Esophagus muscularis mucosa (tissue), 4 donors: ENCODE results near the gene ATP6V1B1. TPM values are rescaled to one million over a fixed set of nuclear protein-coding genes. Genes with fewer than 3 reads are reported as not detected.
"Not testable (repeated sequence)": the region's sequence is repeated elsewhere in the genome, so short reads cannot be mapped to it uniquely, and the experiment has no call there.

ENCODE experiments used
- DNase-seq: peaks from one replicate; pipeline ENCODE4 v3.0.0-alpha.2; 2017; ENCODE audit errors: extremely low spot score
- H3K27ac ChIP-seq, 4 donors: fragments of 200-600 bp; sonication (generic); replicated peaks in 1 of 4; 1 replicate in 3 of 4; 2 replicates in 1 of 4; pipeline ENCODE4 v1.5.1; 2016 to 2019; ENCODE audit warnings: mild to moderate bottlenecking in 1 of 4
- H3K27me3 ChIP-seq, 4 donors: fragments of 200-600 bp; sonication (generic); one replicate each; pipeline versions ENCODE4 v1.5.1 to v1.6.0; 2016 to 2019
- H3K36me3 ChIP-seq, 4 donors: fragments of 200-600 bp; sonication (generic); one replicate each; pipeline ENCODE4 v1.5.1; 2016 to 2019
- H3K4me1 ChIP-seq, 4 donors: fragments of 200-600 bp; sonication (generic); one replicate each; pipeline ENCODE4 v1.5.1; 2016 to 2019
- H3K4me3 ChIP-seq, 4 donors: fragments of 200-600 bp; sonication (generic); 1 replicate in 2 of 4; 2 replicates in 2 of 4; pipeline ENCODE4 v1.5.1; 2016 to 2019; ENCODE audit warnings: mild to moderate bottlenecking in 4 of 4, moderate library complexity in 1 of 4
- H3K9me3 ChIP-seq, 4 donors: fragments of 200-600 bp; sonication (generic); 1 replicate in 3 of 4; 2 replicates in 1 of 4; pipeline ENCODE4 v1.5.1; 2016 to 2019
- CTCF ChIP-seq, 3 experiments: fragments of 200-600 bp in 2 of 3; fragments of 450-650 bp in 1 of 3; sonication (generic) in 2 of 3; IDR thresholded peaks; one replicate each; pipeline ENCODE4 v1.5.1; 2017 to 2019; ENCODE audit warnings: antibody characterized with exemption in 3 of 3, mild to moderate bottlenecking in 2 of 3, moderate library complexity in 1 of 3
- EP300 ChIP-seq: sonication (generic); formaldehyde crosslinking; IDR thresholded peaks from one replicate; pipeline ENCODE4 v1.6.1; 2017; ENCODE audit warnings: antibody characterized with exemption
- POLR2A ChIP-seq: fragments of 450-650 bp; IDR thresholded peaks from one replicate; pipeline ENCODE4 v1.6.1; 2017; ENCODE audit warnings: antibody characterized with exemption, moderate library complexity, mild to moderate bottlenecking, low read depth
- POLR2AphosphoS5 ChIP-seq, 2 donors: sonication (generic); formaldehyde crosslinking; IDR thresholded peaks; one replicate each; pipeline ENCODE4 v1.6.1; 2017; ENCODE audit warnings: antibody characterized with exemption in 2 of 2
- WGBS: methylation state at CpG from one replicate; pipeline ENCODE4 v1.1.5; 2018; 5-methylcytosine and 5-hydroxymethylcytosine counted together
- intact Hi-C: fragments of 100-400 bp; cut with DNase I; formaldehyde crosslinking; loops from one replicate; pipeline ENCODE4 v1.15.1; 2023
- small RNA-seq, 3 donors: library from RNA; depleted of rRNA; stranded (forward); fragments of <200 nt; gene quantifications; one replicate each; pipeline ENCODE3, GENCODE V24; 2016
- total RNA-seq, 4 donors: library from RNA; depleted of rRNA; stranded (reverse); fragments of >200 nt; gene quantifications; one replicate each; pipeline versions ENCODE4 v1.1.0 to v1.2.1, GENCODE V29; 2016

Gene ATP6V1B1
- total RNA-seq, 4 donors from 2014 or later, result 0.83 to 1.6 TPM; not detected in 2

DNA sequence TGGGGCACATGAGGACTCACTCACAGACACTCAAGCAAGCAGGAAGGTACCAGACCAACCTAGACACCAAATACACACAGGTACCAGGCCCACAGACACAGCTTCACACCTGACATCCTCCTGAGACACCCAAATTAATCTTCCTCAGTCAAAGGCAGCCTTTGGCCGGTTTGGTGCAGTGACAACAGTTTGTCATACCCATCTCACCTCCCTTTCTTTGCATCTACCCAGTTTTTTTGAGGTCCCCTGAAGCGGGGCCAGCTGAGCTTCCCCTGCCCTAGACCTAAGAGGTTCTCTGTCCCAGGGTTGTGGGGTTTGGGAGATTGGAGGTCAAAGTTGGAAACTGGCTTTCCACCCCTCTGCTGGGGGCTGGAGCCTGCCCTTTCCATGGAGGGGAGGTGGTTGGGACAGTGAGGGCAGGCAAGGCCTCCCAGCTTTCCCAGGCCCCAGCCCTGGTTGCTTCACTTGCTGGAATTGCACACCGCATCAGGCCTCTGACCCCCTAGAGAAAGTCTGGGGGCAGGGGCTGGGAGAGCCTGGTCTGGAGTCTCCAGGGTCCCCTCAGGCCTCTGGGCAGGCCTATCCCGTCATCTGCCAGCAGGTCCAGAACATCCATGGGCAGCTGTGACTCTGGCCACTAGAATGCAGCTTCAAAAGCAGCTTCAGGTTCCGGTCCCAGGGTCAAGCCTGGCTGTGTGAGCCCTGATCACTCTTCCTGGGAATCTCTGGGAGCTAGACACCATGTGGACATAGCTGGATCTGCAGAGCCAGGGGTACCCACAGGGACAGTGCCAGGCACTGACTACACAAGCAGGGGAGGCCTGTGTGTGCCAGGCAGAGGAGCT is 71.5 kb downstream of the ATP6V1B1 start:
- no peak for TF ChIP-seq POLR2A
- no peak for TF ChIP-seq CTCF (IDR thresholded peaks at IDR 0.05)
- no peak for TF ChIP-seq EP300
- no peak for TF ChIP-seq POLR2AphosphoS5 (IDR thresholded peaks at IDR 0.05)
- H3K9me3 ChIP-seq, result no peaks in the 10 kb centered on the region
- no peaks in the 10 kb centered on the region for H3K36me3 ChIP-seq
- peak; percentile 88 for DNase-seq
- H3K4me1 ChIP-seq, result no peaks in the 10 kb centered on the region
- intact Hi-C loops, result no loop called here
- no peak overlapping the region for H3K27ac ChIP-seq
- H3K27me3 ChIP-seq, result peaks cover 0 to 31% (median 5%) of the 10 kb centered on the region in 4 donors
- 92% methylated on average over 4 of the region's 5 CpGs for WGBS
- H3K4me3 ChIP-seq, result no peak overlapping the region

DNA sequence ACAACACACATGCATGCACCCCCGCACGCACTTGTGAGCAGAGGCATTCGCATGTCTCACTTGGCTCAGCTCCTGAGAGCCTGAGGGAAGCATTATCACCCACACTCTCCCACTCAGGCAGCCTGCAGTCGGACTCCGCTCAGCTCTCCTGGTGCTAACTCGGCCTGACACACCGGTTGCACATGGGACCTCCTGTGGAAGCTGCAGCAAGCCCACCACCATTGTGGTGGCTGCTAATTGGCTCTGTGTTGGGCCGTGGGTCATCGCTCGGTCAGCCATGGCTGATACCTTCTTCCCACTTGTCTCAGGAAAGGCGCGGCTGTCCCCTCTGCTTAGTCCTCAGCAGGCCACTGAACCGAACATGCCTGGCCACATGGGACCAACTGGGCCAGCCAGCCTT is 72.6 kb downstream of the ATP6V1B1 start:
- H3K27ac ChIP-seq, result no peak overlapping the region
- intact Hi-C loops, result no loop called here
- no peaks in the 10 kb centered on the region for H3K4me1 ChIP-seq
- 92% methylated on average over 7 of the region's 13 CpGs for WGBS
- H3K4me3 ChIP-seq, result no peak overlapping the region
- no peak for TF ChIP-seq EP300
- no peak for TF ChIP-seq POLR2A
- no peak for TF ChIP-seq POLR2AphosphoS5 (IDR thresholded peaks at IDR 0.05)
- no peak for TF ChIP-seq CTCF (IDR thresholded peaks at IDR 0.05)
- peaks cover 0 to 35% (median 5%) of the 10 kb centered on the region in 4 donors for H3K27me3 ChIP-seq
- no peaks in the 10 kb centered on the region for H3K36me3 ChIP-seq
- H3K9me3 ChIP-seq, result no peaks in the 10 kb centered on the region
- no peak for DNase-seq

DNA sequence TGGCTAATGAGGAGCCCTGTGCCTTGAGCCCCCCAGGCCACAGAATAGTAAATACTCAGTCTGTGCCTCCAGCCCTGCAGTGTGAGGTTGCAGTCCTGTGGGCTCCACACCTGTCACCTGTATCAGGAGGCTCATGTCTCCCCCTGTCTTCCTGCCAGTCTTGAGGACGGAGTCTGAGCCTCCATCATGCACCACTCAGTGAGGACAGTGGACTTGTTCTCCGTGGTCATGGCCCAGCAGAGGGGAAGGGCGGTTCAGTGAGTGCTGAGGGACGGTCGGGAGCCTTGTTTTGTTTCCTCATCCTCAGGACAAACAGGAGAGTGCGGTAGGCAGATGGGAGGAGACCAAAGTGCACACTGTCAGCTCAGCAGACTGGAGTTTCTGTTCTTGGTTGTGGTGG is 76.1 kb downstream of the ATP6V1B1 start:
- WGBS, result 30% methylated on average over 6 of the region's 6 CpGs
- intact Hi-C loops, DNase-seq, H3K9me3 ChIP-seq, H3K4me3 ChIP-seq, H3K4me1 ChIP-seq, H3K27ac ChIP-seq, H3K36me3 ChIP-seq: not testable (repeated sequence)
- peaks cover 0 to 39% (median 5%) of the 10 kb centered on the region in 4 donors for H3K27me3 ChIP-seq

Small RNAs within 50 kb of the gene (small RNA-seq; reads per million reads assigned to genes)
- 0 reads per million in 3 donors for gene RF02272
- 0 reads per million in 3 donors for gene RN7SL160P

Other genes with a start within 250 kb of the ATP6V1B1 start
- 1 to 10 TPM; 2.5 to 8.6 (median 5.0) TPM for gene ADD2, start 167.7 kb upstream of the ATP6V1B1 start, total RNA-seq
- gene FIGLA, start 145.3 kb upstream of the ATP6V1B1 start, total RNA-seq, result not detected
- under 1 TPM in 3 of 4 donors, not detected in 1; 0.13 to 0.63 (median 0.42) TPM for gene CLEC4F, start 115.3 kb upstream of the ATP6V1B1 start, total RNA-seq
- gene CD207, start 100.1 kb upstream of the ATP6V1B1 start, total RNA-seq, result 1 to 10 TPM in 2 of 4 donors, under 1 TPM in 2; 0.26 to 1.7 (median 0.68) TPM
- 1 to 10 TPM in 3 of 4 donors, under 1 TPM in 1; 0.33 to 2.5 (median 1.5) TPM for gene VAX2, start 35.3 kb upstream of the ATP6V1B1 start, total RNA-seq
- 1 to 10 TPM in 1 of 4 donors, under 1 TPM in 3; under 0.01 to 3.2 (median 0.82) TPM for gene ANKRD53, start 42.7 kb downstream of the ATP6V1B1 start, total RNA-seq
- gene TEX261, start 59.0 kb downstream of the ATP6V1B1 start, total RNA-seq, result 10 to 100 TPM; 21.6 to 37.7 (median 33.3) TPM
- gene NAGK, start 132.7 kb downstream of the ATP6V1B1 start, total RNA-seq, result 10 to 100 TPM; 49.0 to 81.4 (median 65.2) TPM
- 10 to 100 TPM in 3 of 4 donors, 1 to 10 TPM in 1; 9.0 to 23.3 (median 12.4) TPM for gene MCEE, start 194.3 kb downstream of the ATP6V1B1 start, total RNA-seq
- gene MPHOSPH10, start 194.7 kb downstream of the ATP6V1B1 start, total RNA-seq, result 10 to 100 TPM; 14.4 to 24.5 (median 17.9) TPM